ENCODE results near the gene EPN3. TPM values are rescaled to one million over a fixed set of nuclear protein-coding genes. Genes with fewer than 3 reads are reported as not detected.

Gene EPN3
- total and polyA plus RNA-seq, 2 experiments from 2014 or later: 2.3 to 7.7 TPM

DNA sequence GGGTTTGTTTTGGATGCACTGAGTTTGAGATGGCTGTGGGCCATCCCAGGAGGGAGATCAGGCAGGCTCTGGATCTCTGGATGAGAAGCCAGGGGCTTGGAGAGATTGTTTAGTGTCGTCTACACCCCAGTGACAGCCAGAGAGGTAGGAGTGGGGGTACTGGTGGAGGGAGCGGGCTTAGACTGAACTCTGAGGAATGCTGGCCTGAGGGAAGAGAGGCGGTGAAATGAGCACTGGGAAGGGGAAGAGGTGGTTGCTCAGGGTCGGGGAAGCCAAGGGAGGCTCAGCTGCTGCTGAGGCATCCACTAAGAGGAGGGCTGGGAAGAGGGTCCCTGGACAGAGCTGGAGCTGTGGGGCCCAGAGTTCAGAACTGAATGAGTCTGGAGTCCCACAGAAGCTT, 51.6 kb downstream of the EPN3 start:
- Histone ChIP-seq H3K4me2 (no peak overlapping the region), H3K4me1 (ENCODE audit: insufficient read depth) (no peaks in the 10 kb centered on the region; the same call in 1 of the 2 replicates), H3K36me3 (ENCODE audit: insufficient read depth) (no peaks in the 10 kb centered on the region), H3K79me2 (replicated peaks; ENCODE audit: insufficient read depth) (no peaks in the 10 kb centered on the region), H3K4me3 (no peak overlapping the region), H2AFZ (no peak overlapping the region), H3K9me2 (ENCODE audit: insufficient read depth) (no peaks in the 10 kb centered on the region), H3F3A (replicated peaks; ENCODE audit: low read depth) (no peaks in the 10 kb centered on the region), H3K27ac (ENCODE audit: low read depth) (no peak overlapping the region), H4K20me1 (replicated peaks; ENCODE audit: insufficient read depth) (no peaks in the 10 kb centered on the region), H3K27me3 (ENCODE audit: insufficient read depth) (no peaks in the 10 kb centered on the region)
- H3K36me3 Mint-ChIP-seq (ENCODE audit: low read depth): no peaks in the 10 kb centered on the region
- H3K27ac Mint-ChIP-seq: no peak overlapping the region
- DNase-seq (ENCODE audit: low spot score) (no peak), ATAC-seq (no peak; the same call in 1 of the 3 replicates)
- no peak overlapping the region for H3K4me3 Mint-ChIP-seq
- H3K9me3 Mint-ChIP-seq: no peaks in the 10 kb centered on the region; the same call in 2 of the 3 replicates
- peaks cover 19% of the 10 kb centered on the region for H3K27me3 Mint-ChIP-seq (ENCODE audit: insufficient read depth, low read depth, poor library complexity)
- TF ChIP-seq ZNF331 (CRISPR knock-in tag; IDR thresholded peaks at IDR 0.05; ENCODE audit: low read depth) (no peak), CTCF (conservative IDR thresholded peaks at IDR 0.05; ENCODE audit: low read depth in 2 of 2) (no peak), ZNF462 (CRISPR knock-in tag; IDR thresholded peaks at IDR 0.05) (no peak), NANOG (IDR thresholded peaks at IDR 0.05; ENCODE audit: borderline replicate concordance) (no peak), EZH2phosphoT487 (IDR thresholded peaks at IDR 0.05; ENCODE audit: unreplicated experiment) (no peak), JUNB (IDR thresholded peaks at IDR 0.05; ENCODE audit: unreplicated experiment) (no peak)
- peaks cover 25% of the 10 kb centered on the region for H3K4me1 Mint-ChIP-seq
